GM23338 (cell line): ENCODE data around the gene SSTR5. TPM values are rescaled to one million over a fixed set of nuclear protein-coding genes. Genes with fewer than 3 reads are reported as not detected.

Source experiments
- ATAC-seq: fragments of 200-7000 bp; cut with Tn5 transposase; 3 replicates; pipeline ENCODE4 v1.9.1; 2020
- DNase-seq: peaks from one replicate; pipeline ENCODE4 v3.0.0-alpha.2; 2015; ENCODE audit warnings: low spot score
- H2AFZ ChIP-seq: fragments of 200-600 bp; sonication (generic); 2 replicates; pipeline ENCODE4 v1.8.0; 2016; ENCODE audit warnings: antibody characterized with exemption, mild to moderate bottlenecking, moderate library complexity
- H3F3A ChIP-seq: fragments of 200-600 bp; sonication (generic); replicated peaks from 2 replicates; pipeline ENCODE4 v1.8.0; 2017; ENCODE audit warnings: antibody characterized with exemption, mixed run types, low read depth
- H3K27ac ChIP-seq: fragments of 200-600 bp; sonication (generic); 2 replicates; pipeline ENCODE4 v1.6.1; 2016; ENCODE audit warnings: low read depth
- H3K27me3 ChIP-seq: fragments of 200-600 bp; sonication (generic); 2 replicates; pipeline ENCODE4 v1.8.0; 2016; ENCODE audit warnings: mild to moderate bottlenecking, mixed run types, moderate library complexity; ENCODE audit not compliant: insufficient read depth
- H3K36me3 ChIP-seq: fragments of 200-600 bp; sonication (generic); 2 replicates; pipeline ENCODE4 v1.8.0; 2016; ENCODE audit warnings: mild to moderate bottlenecking; ENCODE audit not compliant: insufficient read depth
- H3K4me1 ChIP-seq: fragments of 200-600 bp; sonication (generic); 2 replicates; pipeline ENCODE4 v1.8.0; 2016; ENCODE audit warnings: mild to moderate bottlenecking, moderate library complexity; ENCODE audit not compliant: insufficient read depth
- H3K4me2 ChIP-seq: fragments of 200-600 bp; sonication (generic); 2 replicates; pipeline ENCODE4 v1.7.1; 2017; ENCODE audit warnings: mixed run types
- H3K4me3 ChIP-seq: fragments of 200-600 bp; sonication (generic); 2 replicates; pipeline ENCODE4 v1.6.1; 2016; ENCODE audit warnings: mixed run types
- H3K79me2 ChIP-seq: fragments of 200-600 bp; sonication (generic); replicated peaks from 2 replicates; pipeline ENCODE4 v1.8.0; 2017; ENCODE audit warnings: mild to moderate bottlenecking; ENCODE audit not compliant: insufficient read depth
- H3K9me2 ChIP-seq: fragments of 200-600 bp; sonication (generic); 2 replicates; pipeline ENCODE4 v1.8.0; 2017; ENCODE audit not compliant: insufficient read depth
- H4K20me1 ChIP-seq: fragments of 200-600 bp; sonication (generic); replicated peaks from 2 replicates; pipeline ENCODE4 v1.8.0; 2017; ENCODE audit warnings: mild to moderate bottlenecking; ENCODE audit not compliant: insufficient read depth
- H3K27ac Mint-ChIP-seq: 2 replicates; pipeline ENCODE4 v1.8.0; 2020; ENCODE audit warnings: inconsistent platforms, mild to moderate bottlenecking, moderate library complexity, mixed read lengths
- H3K27me3 Mint-ChIP-seq: 3 replicates; pipeline ENCODE4 v1.8.0; 2022; ENCODE audit warnings: low read depth, mild to moderate bottlenecking, moderate library complexity, mixed read lengths, inconsistent platforms; ENCODE audit not compliant: insufficient read depth, poor library complexity
- H3K36me3 Mint-ChIP-seq: 3 replicates; pipeline ENCODE4 v1.8.0; 2021; ENCODE audit warnings: low read depth, mild to moderate bottlenecking, inconsistent platforms, moderate library complexity, mixed read lengths
- H3K4me1 Mint-ChIP-seq: 3 replicates; pipeline ENCODE4 v1.8.0; 2020; ENCODE audit warnings: mild to moderate bottlenecking, inconsistent platforms, mixed read lengths
- H3K4me3 Mint-ChIP-seq: 3 replicates; pipeline ENCODE4 v1.8.0; 2021; ENCODE audit warnings: moderate library complexity, mild to moderate bottlenecking, inconsistent platforms, mixed read lengths
- H3K9me3 Mint-ChIP-seq: 3 replicates; pipeline ENCODE4 v1.8.0; 2020; ENCODE audit warnings: moderate library complexity, mild to moderate bottlenecking, inconsistent platforms, mixed read lengths
- CREB1 ChIP-seq: fragments of 250-450 bp; sonication (Bioruptor Pico); IDR thresholded peaks from 2 replicates; pipeline ENCODE4 v1.5.0; 2020; ENCODE audit warnings: low read depth, mild to moderate bottlenecking, moderate library complexity
- CTCF ChIP-seq, 2 experiments: fragments of 200-600 bp in 1 of 2; sonication (generic) in 1 of 2; conservative IDR thresholded peaks; 2 replicates each; pipeline versions ENCODE4 v1.5.1 to v1.6.1; 2016 to 2017; ENCODE audit warnings: antibody characterized with exemption in 2 of 2, low read depth in 2 of 2, mild to moderate bottlenecking in 2 of 2, moderate library complexity in 1 of 2
- NANOG ChIP-seq: IDR thresholded peaks from 2 replicates; pipeline ENCODE4 v1.6.1; 2016; ENCODE audit warnings: antibody characterized with exemption, borderline replicate concordance
- POLR2AphosphoS5 ChIP-seq: IDR thresholded peaks from 2 replicates; pipeline ENCODE4 v1.6.1; 2016; ENCODE audit warnings: antibody characterized with exemption, low read depth
- REST ChIP-seq: IDR thresholded peaks from one replicate; pipeline ENCODE4 v1.6.1; 2018; ENCODE audit warnings: antibody characterized with exemption; ENCODE audit not compliant: unreplicated experiment
- ZNF114 ChIP-seq: fragments of 250-450 bp; sonication (Bioruptor Pico); IDR thresholded peaks from 2 replicates; pipeline ENCODE4 v1.5.0; 2020; ENCODE audit warnings: mild to moderate bottlenecking, moderate library complexity
- ZNF331 ChIP-seq: fragments of 250-450 bp; sonication (Bioruptor Pico); IDR thresholded peaks from 2 replicates; pipeline ENCODE4 v1.5.0; 2020; ENCODE audit warnings: low read depth, mild to moderate bottlenecking, moderate library complexity
- polyA plus RNA-seq: library from polyadenylated mRNA; unstranded; fragments of >200 nt; fragmentation: Nextera tagmentation; extraction: Ambion mirVana; gene quantifications from 2 replicates; pipeline ENCODE4 v1.2.1, GENCODE V29; 2016
- total RNA-seq: library from RNA; depleted of rRNA; stranded (reverse); fragments of >200 nt; shearing (Covaris generic); gene quantifications from 2 replicates; pipeline ENCODE4 v1.2.3, GENCODE V29; 2014

Gene SSTR5
- total and polyA plus RNA-seq, 2 experiments from 2014 or later, result 0.60 to 1.0 TPM

DNA sequence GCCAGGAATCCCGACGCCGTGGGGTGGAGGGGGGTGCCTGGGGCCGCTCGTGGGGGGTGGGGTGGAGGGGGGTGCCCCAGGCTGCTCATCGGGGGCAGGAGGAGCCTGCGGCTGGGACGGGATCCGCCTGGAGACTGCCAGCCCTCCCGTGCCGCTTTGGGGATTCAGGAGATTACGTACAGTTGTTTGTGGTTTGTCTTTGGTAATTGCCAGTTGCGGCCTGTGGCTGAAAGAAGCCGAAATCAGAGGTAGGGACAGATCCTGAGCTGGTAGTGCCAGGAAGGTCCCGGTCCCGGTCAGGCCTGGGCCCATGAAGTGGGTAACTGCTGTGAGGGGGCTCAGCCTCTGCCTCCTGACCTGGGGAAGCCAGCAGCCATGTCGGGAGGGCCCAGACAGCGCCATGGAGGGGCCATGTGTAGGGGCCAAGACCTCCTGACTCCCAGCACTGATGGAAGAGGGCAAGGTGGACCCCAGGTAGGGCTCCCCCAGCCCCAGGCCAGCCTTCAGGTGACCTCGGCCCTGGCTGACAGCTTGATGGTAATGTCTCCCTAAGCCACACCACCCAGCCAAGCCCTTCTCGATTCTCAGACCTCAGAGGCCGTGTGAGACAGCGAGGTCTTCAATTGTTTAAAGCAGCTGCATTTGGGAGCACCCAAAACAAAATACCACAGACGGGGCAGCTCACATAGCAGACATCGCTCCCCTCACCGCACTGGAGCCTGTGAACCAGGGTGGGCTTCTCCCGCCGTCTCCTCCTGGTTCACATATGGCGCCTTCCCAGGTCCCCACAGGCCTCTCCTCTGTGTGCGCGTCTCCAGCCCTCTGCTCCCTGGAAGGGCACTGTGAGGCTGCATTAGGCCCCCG is 34.9 kb upstream of the SSTR5 start (continued):
- no peak for TF ChIP-seq NANOG
- TF ChIP-seq ZNF114 (CRISPR knock-in tag), result no peak
- TF ChIP-seq ZNF331 (CRISPR knock-in tag), result no peak
- no peak for TF ChIP-seq REST

DNA sequence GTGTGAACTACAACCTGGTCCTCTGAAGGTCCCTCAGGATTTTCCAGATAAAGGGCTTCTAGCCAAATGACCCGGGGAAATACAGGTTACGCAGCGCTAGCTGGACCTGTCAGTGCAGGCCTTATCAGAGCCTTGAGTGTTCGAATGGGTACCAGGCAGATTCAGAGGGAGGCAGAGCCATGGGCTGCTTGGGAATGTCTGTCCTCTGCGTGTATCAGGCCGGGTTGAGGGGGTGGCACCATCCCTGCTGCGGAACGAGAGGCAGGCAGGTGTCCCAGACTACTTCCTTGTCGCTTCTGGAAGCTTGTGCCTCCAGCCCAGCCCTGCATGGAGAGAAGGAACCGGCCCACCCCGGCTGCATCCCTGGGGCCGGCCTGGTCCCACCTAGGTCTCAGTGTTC is 33.6 kb upstream of the SSTR5 start:
- no peaks in the 10 kb centered on the region for H3K36me3 ChIP-seq
- no peaks in the 10 kb centered on the region for H3F3A ChIP-seq
- ATAC-seq (no peak), DNase-seq (no peak)
- H3K9me2 ChIP-seq, result no peaks in the 10 kb centered on the region
- H3K4me1 ChIP-seq, result no peaks in the 10 kb centered on the region
- Mint-ChIP-seq H3K27ac (no peak overlapping the region), H3K36me3 (peaks cover 3% of the 10 kb centered on the region; the same call in 1 of the 3 replicates), H3K9me3 (peaks cover 3% of the 10 kb centered on the region), H3K4me1 (no peaks in the 10 kb centered on the region; the same call in 2 of the 3 replicates), H3K4me3 (no peak overlapping the region), H3K27me3 (peaks cover 5% of the 10 kb centered on the region)
- H3K27me3 ChIP-seq, result no peaks in the 10 kb centered on the region
- no peak overlapping the region for H3K4me2 ChIP-seq
- no peak overlapping the region for H3K27ac ChIP-seq
- no peak overlapping the region for H2AFZ ChIP-seq
- no peaks in the 10 kb centered on the region for H4K20me1 ChIP-seq
- H3K79me2 ChIP-seq, result no peaks in the 10 kb centered on the region
- no peak overlapping the region for H3K4me3 ChIP-seq
- TF ChIP-seq NANOG (no peak), POLR2AphosphoS5 (no peak), CTCF (conservative IDR thresholded peaks at IDR 0.05; ENCODE audit: low read depth in 2 of 2) (no peak), REST (no peak), CREB1 (CRISPR knock-in tag) (no peak)
